ENCODE results near the gene TOMM40L.

DNA sequence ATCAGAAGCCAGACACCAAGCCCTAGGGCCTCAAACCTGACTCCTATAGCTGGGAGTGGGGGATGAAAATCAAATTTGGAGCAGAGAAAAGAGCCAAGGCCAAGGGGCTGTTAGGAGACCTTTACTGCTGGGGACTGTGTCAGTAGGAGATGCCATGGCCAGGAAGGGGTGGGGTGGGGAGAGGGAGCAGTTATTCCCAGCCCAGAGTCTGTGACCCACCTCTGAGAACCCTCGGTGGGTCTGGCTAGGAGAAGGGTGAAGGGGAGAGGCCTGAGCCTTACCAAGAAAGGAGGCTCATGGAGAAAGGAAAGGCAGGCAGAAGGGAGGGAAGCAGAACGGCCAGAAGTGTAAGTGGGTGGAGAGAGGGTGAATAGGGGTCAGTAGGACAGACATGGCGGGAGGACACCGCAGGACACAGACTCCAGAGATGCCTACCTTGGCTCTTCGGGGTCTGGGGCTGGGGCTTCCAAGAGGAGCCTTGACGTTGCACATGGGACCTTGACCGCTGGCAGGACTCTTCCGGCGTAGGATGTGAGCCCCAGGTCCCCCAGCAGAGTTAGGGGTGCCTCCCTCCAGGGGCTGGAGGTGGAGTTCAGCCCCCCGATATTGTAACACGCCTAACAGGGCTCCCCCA is 28.2 kb upstream of the TOMM40L start:
- TF ChIP-seq POLR2A (IDR thresholded peaks at IDR 0.05), result no peak
- TF ChIP-seq, protein P1, sequence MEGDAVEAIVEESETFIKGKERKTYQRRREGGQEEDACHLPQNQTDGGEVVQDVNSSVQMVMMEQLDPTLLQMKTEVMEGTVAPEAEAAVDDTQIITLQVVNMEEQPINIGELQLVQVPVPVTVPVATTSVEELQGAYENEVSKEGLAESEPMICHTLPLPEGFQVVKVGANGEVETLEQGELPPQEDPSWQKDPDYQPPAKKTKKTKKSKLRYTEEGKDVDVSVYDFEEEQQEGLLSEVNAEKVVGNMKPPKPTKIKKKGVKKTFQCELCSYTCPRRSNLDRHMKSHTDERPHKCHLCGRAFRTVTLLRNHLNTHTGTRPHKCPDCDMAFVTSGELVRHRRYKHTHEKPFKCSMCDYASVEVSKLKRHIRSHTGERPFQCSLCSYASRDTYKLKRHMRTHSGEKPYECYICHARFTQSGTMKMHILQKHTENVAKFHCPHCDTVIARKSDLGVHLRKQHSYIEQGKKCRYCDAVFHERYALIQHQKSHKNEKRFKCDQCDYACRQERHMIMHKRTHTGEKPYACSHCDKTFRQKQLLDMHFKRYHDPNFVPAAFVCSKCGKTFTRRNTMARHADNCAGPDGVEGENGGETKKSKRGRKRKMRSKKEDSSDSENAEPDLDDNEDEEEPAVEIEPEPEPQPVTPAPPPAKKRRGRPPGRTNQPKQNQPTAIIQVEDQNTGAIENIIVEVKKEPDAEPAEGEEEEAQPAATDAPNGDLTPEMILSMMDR (IDR thresholded peaks at IDR 0.05), result no peak

Measured in breast epithelium (tissue), 3 donors.